Activated T-helper 2 cell treated with anti-CD3 and anti-CD28 coated beads, Interferon-gamma antibody, Interleukin-2, Interleukin-4, amounts not matched to agents 10 μg/mL and 5 μg/mL and 100 μg/mL, durations not matched to agents 14 hours and 24 hours and 36 hours (primary cell): ENCODE data around the gene FAM234A. TPM values are rescaled to one million over a fixed set of nuclear protein-coding genes. Genes with fewer than 3 reads are reported as not detected.

Source experiments
- DNase-seq: peaks from one replicate; pipeline ENCODE4 v3.0.0; 2021; ENCODE audit warnings: low spot score
- H3K27ac Mint-ChIP-seq: one replicate; pipeline ENCODE4 v1.8.0; 2021; ENCODE audit warnings: mixed read lengths
- H3K27me3 Mint-ChIP-seq: one replicate; pipeline ENCODE4 v1.8.0; 2021; ENCODE audit warnings: low read depth, mixed read lengths
- H3K36me3 Mint-ChIP-seq: one replicate; pipeline ENCODE4 v1.8.0; 2021; ENCODE audit warnings: low read depth, mixed read lengths
- H3K4me1 Mint-ChIP-seq: one replicate; pipeline ENCODE4 v1.8.0; 2021; ENCODE audit warnings: low read depth, mixed read lengths
- H3K4me3 Mint-ChIP-seq: one replicate; pipeline ENCODE4 v1.8.0; 2021; ENCODE audit warnings: low read depth, mild to moderate bottlenecking, moderate library complexity, mixed read lengths
- H3K9me3 Mint-ChIP-seq: one replicate; pipeline ENCODE4 v1.8.0; 2021; ENCODE audit warnings: mixed read lengths
- intact Hi-C: fragments of 100-400 bp; cut with micrococcal nuclease; formaldehyde crosslinking; loops from one replicate; pipeline ENCODE4 v1.15.1; 2023
- total RNA-seq: library from RNA; stranded (reverse); gene quantifications from 2 replicates; pipeline ENCODE4 v1.2.3, GENCODE V29; 2022

FAM234A gene
- total RNA-seq, 1 donor from 2014 or later = 30.3 TPM

DNA sequence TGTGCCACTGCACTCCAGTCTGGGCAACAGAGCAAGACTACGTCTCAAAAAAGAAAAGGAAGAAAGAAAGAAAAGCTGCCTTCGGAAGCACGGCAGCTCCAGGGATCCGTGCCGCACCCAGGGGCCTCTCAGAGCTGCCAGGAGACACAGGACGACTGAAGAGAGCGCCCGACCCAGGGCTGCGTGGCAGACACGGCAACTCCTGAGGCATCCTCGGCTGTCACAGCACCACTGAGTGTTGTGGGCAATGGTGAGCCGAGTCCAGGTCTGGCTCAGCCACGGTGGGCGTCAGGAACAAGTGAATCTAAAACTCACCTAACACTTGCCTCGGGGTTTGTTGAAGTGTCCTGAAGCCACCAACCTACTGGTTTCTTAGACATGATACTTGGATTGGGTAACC is 77.1 kb downstream of the FAM234A start:
- H3K4me3 Mint-ChIP-seq = no peak overlapping the region
- intact Hi-C loops = no loop called here

DNA sequence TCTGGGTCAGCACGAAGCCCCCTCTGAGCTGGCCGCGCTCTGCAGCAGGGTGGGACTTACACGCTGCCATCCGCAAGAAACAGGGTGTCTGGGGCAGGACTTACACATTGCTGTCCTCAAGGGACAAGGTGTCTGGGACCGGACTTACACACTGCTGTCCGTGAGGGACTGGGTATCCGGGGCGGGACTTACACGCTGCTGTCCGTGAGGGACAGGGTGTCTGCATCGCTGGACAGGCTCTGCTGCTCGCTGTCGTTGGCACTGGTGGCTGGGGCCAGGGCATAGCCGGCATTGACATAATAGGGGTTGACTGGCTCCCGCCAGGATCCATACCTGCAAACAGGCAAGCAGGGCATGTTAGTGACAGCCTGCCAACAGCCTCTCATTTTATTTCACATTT is 79.7 kb downstream of the FAM234A start:
- H3K27me3 Mint-ChIP-seq = no peaks in the 10 kb centered on the region
- peaks cover 27% of the 10 kb centered on the region for H3K36me3 Mint-ChIP-seq
- intact Hi-C loops = no loop called here
- no peak overlapping the region for H3K4me3 Mint-ChIP-seq
- H3K27ac Mint-ChIP-seq = no peak overlapping the region
- DNase-seq = no peak
- H3K9me3 Mint-ChIP-seq = no peaks in the 10 kb centered on the region
- peaks cover 27% of the 10 kb centered on the region for H3K4me1 Mint-ChIP-seq

More for the DNA sequence above, 77.1 kb downstream of the FAM234A start:
- Mint-ChIP-seq H3K27ac (no peak overlapping the region), H3K9me3 (no peaks in the 10 kb centered on the region), H3K4me1 (peaks cover 8% of the 10 kb centered on the region), H3K36me3 (peaks cover 14% of the 10 kb centered on the region), H3K27me3 (no peaks in the 10 kb centered on the region)
- no peak for DNase-seq

DNA sequence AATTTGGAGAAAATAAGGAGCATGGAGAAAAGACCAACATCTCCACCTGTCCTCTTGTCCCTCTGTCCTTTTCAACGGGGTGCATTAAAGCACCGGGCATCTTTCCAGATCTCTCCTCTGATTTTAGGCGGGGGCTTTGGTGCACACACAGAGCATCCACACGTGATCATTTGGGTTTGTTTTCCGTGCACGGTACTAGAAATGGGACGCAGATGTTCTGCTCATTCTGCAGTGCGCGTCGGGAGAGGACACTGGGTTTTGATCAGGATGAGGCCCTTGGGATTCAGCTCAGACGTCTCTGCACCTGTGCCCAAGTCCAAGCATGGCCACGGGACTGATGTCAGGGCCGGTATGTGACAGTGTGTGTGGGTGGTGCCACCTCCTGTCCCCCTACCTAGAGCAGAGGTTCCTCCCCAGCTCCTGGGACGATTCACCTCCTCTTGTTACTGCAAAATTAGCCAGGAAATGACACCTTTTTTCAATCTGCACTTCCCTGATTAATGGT is 80.2 kb downstream of the FAM234A start:
- Mint-ChIP-seq H3K27me3 (no peaks in the 10 kb centered on the region), H3K4me1 (peaks cover 29% of the 10 kb centered on the region), H3K27ac (no peak overlapping the region), H3K4me3 (no peak overlapping the region), H3K36me3 (peaks cover 30% of the 10 kb centered on the region), H3K9me3 (no peaks in the 10 kb centered on the region)
- intact Hi-C loops = no loop called here
- DNase-seq = no peak

Other genes with a start within 250 kb of the FAM234A start
- gene POLR3K, start 181.2 kb upstream of the FAM234A start, total RNA-seq = 64.8 and 67.3 TPM in 2 replicates
- 77.5 and 83.1 TPM in 2 replicates for gene SNRNP25, start 181.0 kb upstream of the FAM234A start, total RNA-seq
- gene RHBDF1, start 162.2 kb upstream of the FAM234A start, total RNA-seq = 1.2 and 1.6 TPM in 2 replicates
- gene MPG, start 156.6 kb upstream of the FAM234A start, total RNA-seq = 77.7 and 78.6 TPM in 2 replicates
- gene NPRL3, start 96.1 kb upstream of the FAM234A start, total RNA-seq = 53.0 and 57.1 TPM in 2 replicates
- gene HBZ, start 82.2 kb upstream of the FAM234A start, total RNA-seq = not detected in 2 replicates
- gene HBM, start 68.8 kb upstream of the FAM234A start, total RNA-seq = not detected in 2 replicates
- gene HBA2, start 61.9 kb upstream of the FAM234A start, total RNA-seq = 0.32 TPM in 1 of 2 replicates, not detected in the other
- 0.55 TPM in 1 of 2 replicates, not detected in the other for gene HBA1, start 58.1 kb upstream of the FAM234A start, total RNA-seq
- gene HBQ1, start 54.4 kb upstream of the FAM234A start, total RNA-seq = 0.39 and 0.62 TPM in 2 replicates
- 91.0 and 93.5 TPM in 2 replicates for gene LUC7L, start 5.4 kb upstream of the FAM234A start, total RNA-seq
- 0.30 and 0.46 TPM in 2 replicates for gene RGS11, start 41.1 kb downstream of the FAM234A start, total RNA-seq
- gene ARHGDIG, start 45.8 kb downstream of the FAM234A start, total RNA-seq = 0.82 TPM in 1 of 2 replicates, not detected in the other
- gene PDIA2, start 48.3 kb downstream of the FAM234A start, total RNA-seq = not detected in 2 replicates
- gene AXIN1, start 117.9 kb downstream of the FAM234A start, total RNA-seq = 28.1 and 29.1 TPM in 2 replicates
- gene MRPL28, start 135.7 kb downstream of the FAM234A start, total RNA-seq = 92.5 and 92.9 TPM in 2 replicates
- 34.3 and 36.7 TPM in 2 replicates for gene PGAP6, start 147.2 kb downstream of the FAM234A start, total RNA-seq
- 78.4 and 84.2 TPM in 2 replicates for gene NME4, start 162.4 kb downstream of the FAM234A start, total RNA-seq
- 18.9 and 20.9 TPM in 2 replicates for gene DECR2, start 167.1 kb downstream of the FAM234A start, total RNA-seq
- gene RAB11FIP3, start 190.8 kb downstream of the FAM234A start, total RNA-seq = 45.7 and 47.2 TPM in 2 replicates